ENCODE data around the gene UNG.

The UNG gene

DNA sequence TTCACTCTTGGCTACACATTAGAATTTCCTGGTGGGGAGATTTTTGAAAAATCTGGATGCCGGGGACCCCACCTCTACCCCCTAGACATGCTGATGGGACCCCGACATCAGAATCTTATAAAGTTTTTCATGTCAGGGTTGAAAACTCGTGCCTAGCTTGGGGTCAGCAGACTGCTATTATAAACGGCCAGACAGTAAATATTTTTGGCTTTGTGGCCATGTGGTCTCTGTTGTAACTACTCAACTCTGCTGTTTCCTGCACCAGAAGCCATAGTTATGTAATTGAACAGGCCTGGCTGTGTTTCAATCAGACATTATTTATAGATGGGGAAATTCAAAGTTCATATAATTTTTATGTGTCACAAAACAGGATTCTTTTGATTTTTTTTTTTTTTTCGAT, 60.6 kb downstream of the UNG start:
- no peak for DNase-seq

DNA sequence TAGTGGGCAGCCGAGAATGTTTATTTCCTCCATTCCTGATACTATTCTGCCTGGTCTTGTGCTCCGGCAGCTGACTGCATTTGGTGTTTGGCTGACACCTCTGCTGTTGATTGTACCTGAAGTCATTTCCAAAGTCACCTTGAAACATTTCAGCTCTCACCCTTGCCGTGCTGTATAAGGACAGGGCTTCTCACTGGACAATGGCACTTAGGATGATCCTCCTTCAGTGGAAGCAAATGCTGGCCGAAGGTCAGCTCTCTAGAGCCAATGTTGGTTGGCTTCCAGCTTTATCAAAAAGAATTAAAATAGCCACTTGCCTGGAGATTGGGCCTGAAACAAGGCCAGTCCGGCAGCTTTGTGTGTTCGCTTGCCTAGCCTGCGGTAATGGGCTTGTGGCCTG, 63.0 kb downstream of the UNG start:
- DNase-seq: no peak

All from CD4-positive, alpha-beta T cell treated with Interleukin-6 for 4 hours (primary cell).